RWPE1 (cell line): ENCODE measurements around the gene QKI.
"Not testable (repeated sequence)": the region's sequence is repeated elsewhere in the genome, so short reads cannot be mapped to it uniquely, and the experiment has no call there.

Experiments used
- CTCF ChIA-PET: fragments of 350-600 bp; sonication (Branson Sonifier 250); formaldehyde crosslinking; extraction: SDS; loops from one replicate; lab custom pipeline; 2021; lab: Yijun Ruan, JAX
- POLR2A ChIA-PET: fragments of 400-600 bp; formaldehyde crosslinking; extraction: SDS; loops from one replicate; lab custom pipeline; 2020; ENCODE audit warnings: antibody characterized with exemption; ENCODE audit not compliant: low non-redundant PET; lab: Yijun Ruan, JAX
- DNase-seq: peaks from one replicate; pipeline ENCODE4 v3.0.0; 2012; ENCODE audit warnings: low spot score
- H3K27ac ChIP-seq: fragments of 450-650 bp; 2 replicates; pipeline ENCODE4 v1.5.1; 2017
- CTCF ChIP-seq: fragments of 450-650 bp; conservative IDR thresholded peaks from 2 replicates; pipeline ENCODE4 v1.5.1; 2017; ENCODE audit warnings: low read depth, mild to moderate bottlenecking

The QKI gene

GRCh38 chr6:163586888-163587287 lies 172.4 kb downstream of the QKI start:
- ChIA-PET CTCF (no interaction called here), POLR2A (no interaction called here)
- no peak for TF ChIP-seq CTCF
- no peak for DNase-seq
- peak overlapping the region; percentile 93 for H3K27ac ChIP-seq

- POLR2A ChIA-PET = no interaction called here
- peak overlapping the region; percentile 93 for H3K27ac ChIP-seq
- no peak for TF ChIP-seq CTCF
- CTCF ChIA-PET = no interaction called here
- peak; percentile 69 for DNase-seq
These were observed 173.9 kb downstream of the QKI start for GRCh38 chr6:163588220-163588919.

- TF ChIP-seq CTCF = no peak
- ChIA-PET CTCF (no interaction called here), POLR2A (no interaction called here)
- no peak for DNase-seq
- H3K27ac ChIP-seq = no peak overlapping the region
These were observed 174.9 kb downstream of the QKI start for GRCh38 chr6:163589387-163589786.

- DNase-seq, POLR2A ChIA-PET, CTCF ChIA-PET: not testable (repeated sequence)
- H3K27ac ChIP-seq = peak overlapping the region; percentile 15; the same call in 1 of the 2 replicates
These were observed 175.6 kb downstream of the QKI start for GRCh38 chr6:163590132-163590531.

- POLR2A ChIA-PET = no interaction called here
- CTCF ChIA-PET = interaction anchor here (0.6 kb wide), 1 partner anchor 50 kb away, joined by 3 read pairs; no protein-coding TSS in a partner anchor
- TF ChIP-seq CTCF = no peak
- no peak for DNase-seq
- no peak overlapping the region for H3K27ac ChIP-seq
These were observed 178.4 kb downstream of the QKI start for GRCh38 chr6:163592872-163593271.

GRCh38 chr6:163596174-163596573 lies 181.7 kb downstream of the QKI start:
- no peak for TF ChIP-seq CTCF
- ChIA-PET POLR2A (no interaction called here), CTCF (no interaction called here)
- no peak overlapping the region for H3K27ac ChIP-seq
- no peak for DNase-seq

GRCh38 chr6:163599136-163599535 lies 184.6 kb downstream of the QKI start:
- DNase-seq = no peak
- CTCF ChIA-PET = no interaction called here
- POLR2A ChIA-PET = no interaction called here
- TF ChIP-seq CTCF = no peak
- no peak overlapping the region for H3K27ac ChIP-seq
